ENCODE data around the gene SURF2.

DNA sequence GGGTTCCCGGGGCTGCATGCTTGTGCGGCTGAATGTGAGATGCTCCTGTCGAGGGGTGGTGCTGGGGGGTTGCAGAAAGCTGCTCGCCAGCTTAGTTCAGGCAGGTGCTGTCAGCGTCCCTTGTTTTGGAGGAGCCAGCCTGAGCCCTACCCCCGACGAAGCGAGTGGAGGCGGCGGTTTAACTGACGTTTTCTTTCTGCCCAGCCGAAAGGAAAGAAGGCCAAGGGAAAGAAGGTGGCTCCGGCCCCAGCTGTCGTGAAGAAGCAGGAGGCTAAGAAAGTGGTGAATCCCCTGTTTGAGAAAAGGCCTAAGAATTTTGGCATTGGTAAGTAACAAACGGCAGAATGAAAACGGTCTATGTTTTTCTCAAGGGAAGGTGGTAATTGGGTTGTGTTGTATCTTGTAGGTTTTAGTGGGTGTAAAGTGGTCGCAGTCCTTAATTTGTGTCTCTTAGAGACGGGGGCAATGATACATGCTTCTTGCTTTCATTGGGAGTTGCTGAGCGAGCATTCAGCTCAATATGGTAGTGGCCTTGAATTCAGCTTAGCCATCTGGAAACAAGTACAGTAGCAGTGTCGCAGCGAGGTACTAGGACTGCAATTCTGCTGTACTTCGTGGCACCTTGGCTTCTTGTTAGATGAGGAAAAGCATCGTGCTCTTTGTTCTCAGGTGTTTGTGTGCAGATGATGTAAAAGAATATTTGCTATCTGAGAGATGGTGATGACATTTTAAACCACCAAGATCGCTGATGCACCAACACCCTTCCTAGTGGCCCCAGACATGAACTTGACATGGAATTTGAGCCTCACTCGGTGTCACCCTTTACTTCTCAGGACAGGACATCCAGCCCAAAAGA is 7.4 kb upstream of the SURF2 start:
- TF ChIP-seq EZH2 (IDR thresholded peaks at IDR 0.05; ENCODE audit: insufficient read depth, poor library complexity, severe bottlenecking) (no peak), EZH2phosphoT487 (IDR thresholded peaks at IDR 0.05; ENCODE audit: insufficient read depth, low read depth) (no peak)

Data from GM23248 (cell line).